Neural cell (in vitro differentiated cells): ENCODE data around the gene MYO7B.

Source experiments
- EZH2 ChIP-seq: fragments of 200-600, 300-800 bp; shearing (Covaris generic), sonication (generic); IDR thresholded peaks from 2 replicates; pipeline ENCODE4 v1.6.1; 2014; ENCODE audit warnings: antibody characterized with exemption, low read length, borderline replicate concordance, mild to moderate bottlenecking; ENCODE audit not compliant: insufficient read depth, poor library complexity, severe bottlenecking
- MXI1 ChIP-seq: fragments of 450-650 bp; conservative IDR thresholded peaks from 2 replicates; pipeline ENCODE4 v1.6.1; 2014; ENCODE audit warnings: antibody characterized with exemption, mild to moderate bottlenecking; ENCODE audit not compliant: poor library complexity, severe bottlenecking
- POLR2AphosphoS5 ChIP-seq: IDR thresholded peaks from 2 replicates; pipeline ENCODE4 v1.6.1; 2012
- RAD21 ChIP-seq: fragments of 450-650 bp; conservative IDR thresholded peaks from 2 replicates; pipeline ENCODE4 v1.6.1; 2014; ENCODE audit warnings: antibody characterized with exemption, mild to moderate bottlenecking, moderate library complexity
- SMC3 ChIP-seq: fragments of 450-650 bp; conservative IDR thresholded peaks from 2 replicates; pipeline ENCODE4 v1.6.1; 2014; ENCODE audit warnings: antibody characterized with exemption, mild to moderate bottlenecking, moderate library complexity; ENCODE audit not compliant: poor library complexity
- TAF1 ChIP-seq: IDR thresholded peaks from 2 replicates; pipeline ENCODE4 v1.6.1; 2012; ENCODE audit warnings: low read depth
- TF ChIP-seq, protein P1 (sequence below): fragments of 450-650 bp; IDR thresholded peaks from 2 replicates; pipeline ENCODE4 v1.5.1; 2014; ENCODE audit warnings: antibody characterized with exemption, mild to moderate bottlenecking, moderate library complexity; ENCODE audit not compliant: poor library complexity, severe bottlenecking

DNA sequence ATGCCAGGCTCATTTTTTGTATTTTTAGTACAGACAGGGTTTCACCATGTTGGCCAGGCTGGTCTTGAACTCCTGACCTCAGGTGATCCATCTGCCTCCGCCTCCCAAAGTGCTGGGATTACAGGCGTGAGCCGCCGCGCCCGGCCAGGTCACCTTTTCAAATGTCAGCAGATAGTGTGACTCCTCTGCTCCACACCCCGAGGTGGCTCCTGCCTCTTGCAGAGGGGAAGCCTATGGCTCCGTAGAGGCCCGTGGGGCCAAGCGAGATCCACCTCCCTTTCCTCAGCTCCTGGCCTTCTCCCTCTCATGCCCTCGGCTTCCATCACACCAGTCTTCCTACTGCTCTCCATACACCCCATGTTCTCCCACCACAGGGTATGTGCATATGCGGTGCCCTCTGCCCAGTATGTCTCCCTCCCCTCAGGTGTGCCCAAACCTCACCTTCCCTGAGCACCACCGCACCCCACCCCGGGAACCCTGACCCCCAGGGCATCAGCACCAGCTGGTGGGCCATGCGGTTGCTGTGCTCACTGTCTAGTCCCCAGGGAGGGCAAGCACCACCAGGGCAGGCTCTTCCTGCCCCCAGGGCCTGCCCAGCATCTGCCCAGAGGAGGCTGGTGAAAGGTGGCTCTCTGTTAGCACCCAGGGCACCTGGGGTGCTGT is 121.2 kb downstream of the MYO7B start:
- TF ChIP-seq, protein P1, sequence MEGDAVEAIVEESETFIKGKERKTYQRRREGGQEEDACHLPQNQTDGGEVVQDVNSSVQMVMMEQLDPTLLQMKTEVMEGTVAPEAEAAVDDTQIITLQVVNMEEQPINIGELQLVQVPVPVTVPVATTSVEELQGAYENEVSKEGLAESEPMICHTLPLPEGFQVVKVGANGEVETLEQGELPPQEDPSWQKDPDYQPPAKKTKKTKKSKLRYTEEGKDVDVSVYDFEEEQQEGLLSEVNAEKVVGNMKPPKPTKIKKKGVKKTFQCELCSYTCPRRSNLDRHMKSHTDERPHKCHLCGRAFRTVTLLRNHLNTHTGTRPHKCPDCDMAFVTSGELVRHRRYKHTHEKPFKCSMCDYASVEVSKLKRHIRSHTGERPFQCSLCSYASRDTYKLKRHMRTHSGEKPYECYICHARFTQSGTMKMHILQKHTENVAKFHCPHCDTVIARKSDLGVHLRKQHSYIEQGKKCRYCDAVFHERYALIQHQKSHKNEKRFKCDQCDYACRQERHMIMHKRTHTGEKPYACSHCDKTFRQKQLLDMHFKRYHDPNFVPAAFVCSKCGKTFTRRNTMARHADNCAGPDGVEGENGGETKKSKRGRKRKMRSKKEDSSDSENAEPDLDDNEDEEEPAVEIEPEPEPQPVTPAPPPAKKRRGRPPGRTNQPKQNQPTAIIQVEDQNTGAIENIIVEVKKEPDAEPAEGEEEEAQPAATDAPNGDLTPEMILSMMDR, result no peak
- no peak for TF ChIP-seq SMC3
- no peak for TF ChIP-seq RAD21
- TF ChIP-seq POLR2AphosphoS5, result no peak
- TF ChIP-seq EZH2, result no peak
- no peak for TF ChIP-seq TAF1
- no peak for TF ChIP-seq MXI1
